Loucy (cell line): Measurements from ENCODE around the gene UBTF.

Source experiments
- H2AFZ ChIP-seq: fragments of 200-600 bp; sonication (generic); 2 replicates; pipeline ENCODE4 v1.6.0; 2016; ENCODE audit warnings: antibody characterized with exemption, mild to moderate bottlenecking, low read length, moderate library complexity
- H3F3A ChIP-seq: fragments of 200-600 bp; 2 replicates; pipeline ENCODE4 v1.6.0; 2016; ENCODE audit warnings: antibody characterized with exemption, low read depth, mild to moderate bottlenecking
- H3K27me3 ChIP-seq: fragments of 200-600 bp; sonication (generic); 2 replicates; pipeline ENCODE4 v1.6.1; 2014; ENCODE audit warnings: low read length, mild to moderate bottlenecking; ENCODE audit not compliant: insufficient read depth, poor library complexity, severe bottlenecking
- H3K36me3 ChIP-seq: fragments of 200-600 bp; sonication (generic); 2 replicates; pipeline ENCODE4 v1.6.1; 2016; ENCODE audit warnings: low read length; ENCODE audit not compliant: insufficient read depth
- H3K4me1 ChIP-seq: fragments of 200-600 bp; sonication (generic); 2 replicates; pipeline ENCODE4 v1.5.1; 2014; ENCODE audit warnings: low read length, mild to moderate bottlenecking; ENCODE audit not compliant: insufficient read depth, poor library complexity, severe bottlenecking
- H3K4me2 ChIP-seq: fragments of 200-600 bp; sonication (generic); 2 replicates; pipeline ENCODE4 v1.6.0; 2014; ENCODE audit warnings: antibody characterized with exemption, low read length, low read depth, mild to moderate bottlenecking; ENCODE audit not compliant: poor library complexity, severe bottlenecking
- H3K4me3 ChIP-seq: fragments of 200-600 bp; sonication (generic); 2 replicates; pipeline ENCODE4 v1.5.1; 2014; ENCODE audit warnings: low read length, mild to moderate bottlenecking, mixed read lengths; ENCODE audit not compliant: poor library complexity, severe bottlenecking
- H3K79me2 ChIP-seq: fragments of 200-600 bp; sonication (generic); 2 replicates; pipeline ENCODE4 v1.6.1; 2014; ENCODE audit warnings: low read length; ENCODE audit not compliant: insufficient read depth
- H3K9ac ChIP-seq: fragments of 200-600 bp; sonication (generic); 2 replicates; pipeline ENCODE4 v1.6.0; 2014; ENCODE audit warnings: mild to moderate bottlenecking, low read depth, low read length, moderate library complexity; ENCODE audit not compliant: poor library complexity, severe bottlenecking
- H3K9me2 ChIP-seq: fragments of 200-600 bp; sonication (generic); replicated peaks from 2 replicates; pipeline ENCODE4 v1.6.1; 2016; ENCODE audit warnings: low read depth, low read length, mixed read lengths
- H3K9me3 ChIP-seq: fragments of 200-600 bp; sonication (generic); 2 replicates; pipeline ENCODE4 v1.6.1; 2014; ENCODE audit warnings: mild to moderate bottlenecking, antibody characterized with exemption, low read length, low read depth; ENCODE audit not compliant: insufficient read depth
- H4K20me1 ChIP-seq: fragments of 200-600 bp; sonication (generic); 2 replicates; pipeline ENCODE4 v1.6.0; 2014; ENCODE audit warnings: antibody characterized with exemption, low read length, mild to moderate bottlenecking; ENCODE audit not compliant: insufficient read depth, poor library complexity, severe bottlenecking
- CTCF ChIP-seq: fragments of 200-600 bp; sonication (generic); conservative IDR thresholded peaks from 2 replicates; pipeline ENCODE4 v1.5.1; 2014; ENCODE audit warnings: mild to moderate bottlenecking, antibody characterized with exemption, low read length
- EZH2phosphoT487 ChIP-seq: fragments of 200-600 bp; IDR thresholded peaks from 2 replicates; pipeline ENCODE4 v1.6.1; 2018; ENCODE audit warnings: antibody characterized with exemption, mild to moderate bottlenecking, moderate library complexity, borderline replicate concordance

Gene UBTF

GRCh38 chr17:44188576-44189403, 30.7 kb downstream of the UBTF start:
- peaks cover 47% of the 10 kb centered on the region for H3K79me2 ChIP-seq
- H3K9me3 ChIP-seq = no peaks in the 10 kb centered on the region
- H3K4me1 ChIP-seq = peaks cover 29% of the 10 kb centered on the region
- no peaks in the 10 kb centered on the region for H3K9me2 ChIP-seq
- H3K4me2 ChIP-seq = peak overlapping the region; percentile 84
- no peak for TF ChIP-seq EZH2phosphoT487
- no peak for TF ChIP-seq CTCF
- peak overlapping the region; percentile 88 for H3K9ac ChIP-seq
- no peaks in the 10 kb centered on the region for H3K27me3 ChIP-seq
- peaks cover 20% of the 10 kb centered on the region for H4K20me1 ChIP-seq
- peaks cover 3% of the 10 kb centered on the region; the same call in 1 of the 2 replicates for H3F3A ChIP-seq
- H3K4me3 ChIP-seq = no peak overlapping the region
- no peak overlapping the region for H2AFZ ChIP-seq
- H3K36me3 ChIP-seq = peaks cover 15% of the 10 kb centered on the region; the same call in 1 of the 2 replicates

DNA sequence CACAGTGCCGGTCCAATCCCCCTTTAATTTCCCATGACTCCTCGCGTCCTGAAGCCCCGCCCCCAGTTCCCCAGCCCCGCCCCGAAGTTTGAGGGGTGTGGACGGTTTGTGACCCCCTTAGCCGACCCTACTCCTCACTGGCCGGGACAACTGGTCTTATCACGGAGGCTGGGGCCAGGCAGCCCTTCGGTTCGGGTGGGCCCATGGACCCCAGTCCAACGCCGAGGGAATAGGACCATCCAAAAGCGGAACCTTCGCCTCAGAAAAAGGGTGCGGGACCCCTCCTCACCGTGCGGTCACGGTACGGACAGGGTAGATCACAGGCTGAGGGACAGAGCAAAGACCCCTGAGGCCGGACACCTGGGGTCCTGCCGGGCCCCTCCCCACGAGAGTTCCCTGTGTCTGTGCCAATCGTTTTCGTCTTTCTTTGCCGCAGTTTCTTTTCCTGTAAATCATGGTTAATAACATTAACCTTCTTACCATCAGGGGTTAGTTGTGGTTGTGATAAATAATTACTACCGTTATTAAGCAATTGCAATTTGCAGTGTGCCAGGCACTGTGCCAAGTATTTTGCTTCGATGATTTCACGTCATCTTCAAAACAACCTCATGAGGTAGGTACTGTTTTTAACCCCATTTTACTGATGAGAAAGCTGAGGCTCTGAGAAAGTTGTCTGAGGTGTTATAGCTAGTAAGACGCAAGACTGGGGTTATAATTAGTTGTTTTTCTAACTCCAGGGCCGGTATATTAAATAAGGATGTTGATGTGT, 32.2 kb downstream of the UBTF start:
- Histone ChIP-seq H3K27me3 (no peaks in the 10 kb centered on the region), H3F3A (peaks cover 3% of the 10 kb centered on the region; the same call in 1 of the 2 replicates), H4K20me1 (peaks cover 33% of the 10 kb centered on the region), H3K9me2 (no peaks in the 10 kb centered on the region), H3K4me2 (peak overlapping the region; percentile 84), H3K4me1 (peaks cover 33% of the 10 kb centered on the region), H3K4me3 (peak overlapping the region; percentile 95), H3K36me3 (peaks cover 4% of the 10 kb centered on the region; the same call in 1 of the 2 replicates), H3K79me2 (peaks cover 62% of the 10 kb centered on the region), H3K9me3 (no peaks in the 10 kb centered on the region), H2AFZ (peak overlapping the region; percentile 92), H3K9ac (peak overlapping the region; percentile 88)
- TF ChIP-seq CTCF = no peak
- no peak for TF ChIP-seq EZH2phosphoT487

DNA sequence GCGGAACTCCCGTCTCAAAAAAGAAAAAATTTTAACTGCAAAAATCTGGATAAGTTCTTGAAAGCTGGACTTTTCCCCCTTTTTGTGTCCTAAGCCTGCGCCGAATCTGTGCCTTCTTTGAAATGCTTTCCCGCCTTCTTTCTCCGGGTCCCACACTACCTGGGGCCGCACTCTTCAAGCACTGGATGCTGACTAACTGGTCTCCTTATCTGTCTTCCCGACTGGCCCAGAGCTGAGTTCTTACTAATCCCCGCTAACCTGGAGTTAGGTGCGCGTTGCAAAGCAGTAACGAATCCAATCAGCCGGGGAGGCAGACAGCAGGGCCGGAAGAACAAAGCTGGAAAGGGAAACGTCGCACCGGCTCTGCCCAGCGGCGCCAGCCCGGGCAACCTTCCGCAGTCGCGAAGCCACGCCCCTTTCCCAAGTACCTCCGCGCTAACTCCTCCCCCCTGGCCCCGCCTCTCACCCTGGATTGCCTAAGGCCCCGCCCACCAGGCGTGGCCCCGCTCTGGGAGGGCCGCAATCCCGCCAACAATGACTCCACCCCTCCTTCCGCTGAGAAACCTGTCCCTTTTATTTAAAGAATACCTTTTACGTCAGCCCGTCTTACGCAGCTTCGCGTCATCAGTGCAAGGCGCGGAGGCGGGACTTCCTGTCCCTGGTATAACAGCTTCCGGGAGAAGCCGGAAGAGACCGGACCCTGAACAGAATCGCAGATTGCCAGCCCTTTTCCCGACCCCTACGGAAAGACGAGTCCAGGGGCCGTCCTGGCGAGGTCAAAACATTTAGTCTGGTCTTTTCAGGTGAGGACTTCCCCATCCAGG, 33.0 kb downstream of the UBTF start, which contains the start of gene TMUB2:
TSS of gene TMUB2 (plus strand) at position 666 of the 824 bp plus-strand sequence. CDS start 737 bp downstream, outside the sequence.
- peak within 1 kb of the TSS; percentile 95 for H3K4me3 ChIP-seq
- H3K4me1 ChIP-seq = peaks cover 35% of the 10 kb centered on the region
- peaks cover 3% of the 10 kb centered on the region; the same call in 1 of the 2 replicates for H3F3A ChIP-seq
- H3K79me2 ChIP-seq = peaks cover 69% of the 10 kb centered on the region
- peak within 1 kb of the TSS; percentile 89 for H3K9ac ChIP-seq
- no peaks in the 10 kb centered on the region for H3K9me3 ChIP-seq
- H4K20me1 ChIP-seq = peaks cover 36% of the 10 kb centered on the region
- peaks cover 9% of the 10 kb centered on the region; the same call in 1 of the 2 replicates for H3K36me3 ChIP-seq
- no peak for TF ChIP-seq EZH2phosphoT487
- no peak for TF ChIP-seq CTCF
- no peaks in the 10 kb centered on the region for H3K9me2 ChIP-seq
- no peaks in the 10 kb centered on the region for H3K27me3 ChIP-seq
- H2AFZ ChIP-seq = peak within 1 kb of the TSS; percentile 92
- peak within 1 kb of the TSS; percentile 100 for H3K4me2 ChIP-seq
